HEK293T (cell line): ENCODE data around the gene HNRNPUL2.
A peak's percentile ranks its signal among the peaks of the same experiment; 100 is the strongest.
"Not testable (repeated sequence)": the region's sequence is repeated elsewhere in the genome, so short reads cannot be mapped to it uniquely, and the experiment has no call there.

Source experiments
- CTCF ChIA-PET: fragments of 350-600 bp; formaldehyde crosslinking; extraction: SDS; loops from one replicate; lab custom pipeline; 2021; ENCODE audit warnings: antibody characterized with exemption, inconsistent platforms; lab: Yijun Ruan, JAX
- POLR2A ChIA-PET: fragments of 350-600 bp; formaldehyde crosslinking; extraction: SDS; loops from one replicate; lab custom pipeline; 2020; ENCODE audit warnings: antibody characterized with exemption, inconsistent platforms; lab: Yijun Ruan, JAX
- DNase-seq: peaks from one replicate; pipeline ENCODE4 v3.0.0; 2012; ENCODE audit warnings: mixed read lengths; ENCODE audit errors: extremely low spot score
- ARNT ChIP-seq: fragments of 450-650 bp; IDR thresholded peaks from 2 replicates; pipeline ENCODE4 v1.6.1; 2017; ENCODE audit warnings: mild to moderate bottlenecking
- BHLHE40 ChIP-seq: fragments of 450-650 bp; IDR thresholded peaks from 2 replicates; pipeline ENCODE4 v1.6.1; 2016; ENCODE audit warnings: mild to moderate bottlenecking, moderate library complexity, borderline replicate concordance
- CTBP1 ChIP-seq: fragments of 450-650 bp; IDR thresholded peaks from 2 replicates; pipeline ENCODE4 v1.6.1; 2016; ENCODE audit warnings: borderline replicate concordance
- ELF4 ChIP-seq: fragments of 450-650 bp; IDR thresholded peaks from 2 replicates; pipeline ENCODE4 v1.6.1; 2017; ENCODE audit warnings: antibody characterized with exemption
- FOXA1 ChIP-seq: fragments of 450-650 bp; IDR thresholded peaks from 2 replicates; pipeline ENCODE4 v1.6.1; 2016; ENCODE audit warnings: mild to moderate bottlenecking
- FOXK2 ChIP-seq: fragments of 450-650 bp; IDR thresholded peaks from 2 replicates; pipeline ENCODE4 v1.6.1; 2016; ENCODE audit warnings: mild to moderate bottlenecking
- FOXM1 ChIP-seq: fragments of 450-650 bp; IDR thresholded peaks from 2 replicates; pipeline ENCODE4 v1.6.1; 2017; ENCODE audit warnings: mild to moderate bottlenecking, borderline replicate concordance
- HDGF ChIP-seq: fragments of 450-650 bp; IDR thresholded peaks from 2 replicates; pipeline ENCODE4 v1.6.1; 2017; ENCODE audit warnings: antibody characterized with exemption, borderline replicate concordance
- L3MBTL2 ChIP-seq: fragments of 450-650 bp; conservative IDR thresholded peaks from 2 replicates; pipeline ENCODE4 v1.6.1; 2016; ENCODE audit warnings: mild to moderate bottlenecking
- LEF1 ChIP-seq: fragments of 450-650 bp; IDR thresholded peaks from 2 replicates; pipeline ENCODE4 v1.6.1; 2017; ENCODE audit warnings: mild to moderate bottlenecking, borderline replicate concordance
- NFRKB ChIP-seq: fragments of 450-650 bp; IDR thresholded peaks from 2 replicates; pipeline ENCODE4 v1.6.1; 2016; ENCODE audit warnings: mild to moderate bottlenecking, moderate library complexity
- SP1 ChIP-seq: fragments of 450-650 bp; IDR thresholded peaks from 2 replicates; pipeline ENCODE4 v1.6.1; 2017
- SUZ12 ChIP-seq: fragments of 450-650 bp; IDR thresholded peaks from 2 replicates; pipeline ENCODE4 v1.6.1; 2016; ENCODE audit warnings: mild to moderate bottlenecking
- TARDBP ChIP-seq: fragments of 450-650 bp; IDR thresholded peaks from 2 replicates; pipeline ENCODE4 v1.6.1; 2016
- ZNF384 ChIP-seq: fragments of 450-650 bp; IDR thresholded peaks from 2 replicates; pipeline ENCODE4 v1.6.1; 2016
- TF ChIP-seq, protein P1 (sequence below): fragments of 450-650 bp; IDR thresholded peaks from 2 replicates; pipeline ENCODE4 v1.6.1; 2016

Gene HNRNPUL2

DNA sequence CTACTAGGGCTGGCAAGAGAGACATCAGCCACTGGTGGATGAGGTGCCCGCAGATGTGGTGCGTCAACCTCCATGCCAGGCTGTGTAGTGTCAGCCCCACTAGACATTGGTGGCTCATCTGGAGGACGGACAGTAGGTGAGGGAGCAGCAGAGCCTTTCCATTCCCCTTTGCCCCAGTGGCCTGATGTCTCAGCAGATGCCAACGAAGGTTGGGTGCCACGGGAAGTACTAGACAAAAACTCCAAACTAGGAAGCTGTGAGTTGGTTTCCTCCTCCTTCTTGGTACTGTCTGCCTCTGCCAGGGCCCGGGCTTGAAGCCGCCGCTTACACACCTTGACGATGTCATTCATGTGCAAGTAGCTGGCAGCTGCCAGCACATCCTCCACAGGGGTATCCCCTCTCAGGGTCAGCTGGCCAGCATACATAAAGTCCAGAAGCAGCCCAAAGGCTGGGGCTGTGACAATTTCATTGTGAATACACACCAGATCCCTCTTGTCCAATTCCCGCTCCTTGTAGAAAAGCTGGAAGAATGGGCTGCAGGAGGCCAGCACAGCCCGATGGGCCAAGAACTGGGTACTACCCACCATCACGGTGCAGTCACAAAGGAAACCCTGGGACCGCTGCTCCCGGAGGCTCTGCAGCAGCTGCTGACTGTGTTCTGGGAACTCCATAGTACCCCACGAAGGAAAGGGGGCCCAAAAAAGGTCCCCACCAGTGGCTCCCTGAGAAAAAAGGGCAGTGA is 25.9 kb upstream of the HNRNPUL2 start:
- DNase-seq: no peak
- ChIA-PET POLR2A (interaction anchor here (0.8 to 6.3 kb wide), 43 partner anchors 9 to 208 kb away, joined by 3 to 97 read pairs (median 5); partner anchors contain the start of genes B3GAT3, BSCL2, C11orf98 and CSKMT), CTCF (interaction anchor here (0.7 to 2.1 kb wide), 6 partner anchors 8 to 128 kb away, joined by 3 to 7 read pairs (median 3); partner anchors contain the start of genes POLR2G and TAF6L)
- TF ChIP-seq ARNT (no peak), BHLHE40 (no peak), SP1 (no peak), SUZ12 (no peak), ZNF384 (no peak), FOXA1 (no peak)
- TF ChIP-seq, protein P1, sequence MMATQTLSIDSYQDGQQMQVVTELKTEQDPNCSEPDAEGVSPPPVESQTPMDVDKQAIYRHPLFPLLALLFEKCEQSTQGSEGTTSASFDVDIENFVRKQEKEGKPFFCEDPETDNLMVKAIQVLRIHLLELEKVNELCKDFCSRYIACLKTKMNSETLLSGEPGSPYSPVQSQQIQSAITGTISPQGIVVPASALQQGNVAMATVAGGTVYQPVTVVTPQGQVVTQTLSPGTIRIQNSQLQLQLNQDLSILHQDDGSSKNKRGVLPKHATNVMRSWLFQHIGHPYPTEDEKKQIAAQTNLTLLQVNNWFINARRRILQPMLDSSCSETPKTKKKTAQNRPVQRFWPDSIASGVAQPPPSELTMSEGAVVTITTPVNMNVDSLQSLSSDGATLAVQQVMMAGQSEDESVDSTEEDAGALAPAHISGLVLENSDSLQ: no peak

DNA sequence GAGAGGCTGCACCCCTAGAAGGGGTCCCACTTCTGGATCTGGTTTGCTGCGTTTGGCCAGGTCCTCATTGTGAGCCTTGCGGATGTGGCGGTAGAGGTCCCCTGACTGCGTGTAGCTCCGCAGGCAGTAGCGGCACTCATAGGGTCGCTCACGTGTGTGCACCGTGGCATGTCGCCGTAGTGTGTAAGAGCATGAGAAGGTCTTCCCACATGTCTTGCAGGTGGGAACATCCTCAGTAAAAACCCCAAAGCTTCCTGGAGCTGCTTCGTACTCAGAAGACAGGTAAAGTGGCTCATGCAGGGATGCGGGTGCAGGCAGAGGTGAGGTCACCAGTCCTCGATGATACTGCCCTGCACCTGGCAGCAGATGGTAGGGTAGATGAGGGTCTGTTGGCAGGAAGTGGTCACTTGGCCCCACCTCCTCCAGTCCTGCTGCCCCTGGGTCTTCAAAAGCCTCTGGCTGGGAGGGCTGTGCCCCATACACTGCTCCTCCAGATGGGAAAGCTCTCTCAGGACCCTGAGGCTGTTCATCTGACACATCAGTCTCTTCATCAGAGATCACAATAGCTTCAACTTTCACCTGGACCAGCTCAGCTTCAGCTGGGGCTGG is 25.0 kb upstream of the HNRNPUL2 start:
- TF ChIP-seq HDGF (no peak), FOXM1 (no peak), BHLHE40 (no peak), FOXK2 (no peak), SUZ12 (no peak), LEF1 (no peak), L3MBTL2 (no peak), NFRKB (no peak), ZNF384 (no peak), SP1 (no peak), ELF4 (no peak), FOXA1 (no peak), CTBP1 (no peak), TARDBP (no peak), ARNT (no peak)
- TF ChIP-seq, protein P1: no peak
- ChIA-PET CTCF (no interaction called here), POLR2A (interaction anchor here (1.1 to 6.3 kb wide), 7 partner anchors 10 to 161 kb away, joined by 3 to 97 read pairs (median 17); partner anchors contain the start of genes HNRNPUL2, LBHD1, POLR2G and SLC3A2)
- DNase-seq: no peak

DNA sequence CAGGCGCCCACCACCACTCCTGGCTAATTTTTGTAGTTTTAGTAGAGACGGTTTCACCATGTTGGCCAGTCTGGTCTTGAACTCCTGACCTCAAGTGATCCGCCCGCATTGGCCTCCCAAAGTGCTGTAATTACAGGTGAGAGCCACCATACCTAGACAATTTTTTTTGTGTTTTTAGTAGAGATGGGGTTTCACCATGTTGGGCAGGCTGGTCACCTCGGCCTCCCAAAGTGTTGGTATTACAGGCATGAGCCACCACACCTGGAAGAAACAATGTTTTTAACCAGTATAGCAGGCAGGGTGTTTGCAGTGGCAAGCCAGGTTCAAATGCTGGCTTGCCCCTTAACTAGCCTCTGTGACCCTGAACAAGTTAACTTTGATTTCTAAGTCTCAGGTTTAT is 22.7 kb upstream of the HNRNPUL2 start:
- ChIA-PET CTCF (interaction anchor here (0.8 kb wide), 1 partner anchor 37 kb away, joined by 4 read pairs; no protein-coding TSS in a partner anchor), POLR2A (interaction anchor here (6.3 kb wide), 1 partner anchor 23 kb away, joined by 97 read pairs; the partner anchor contains the start of genes HNRNPUL2 and TTC9C)
- DNase-seq: not testable (repeated sequence)

DNA sequence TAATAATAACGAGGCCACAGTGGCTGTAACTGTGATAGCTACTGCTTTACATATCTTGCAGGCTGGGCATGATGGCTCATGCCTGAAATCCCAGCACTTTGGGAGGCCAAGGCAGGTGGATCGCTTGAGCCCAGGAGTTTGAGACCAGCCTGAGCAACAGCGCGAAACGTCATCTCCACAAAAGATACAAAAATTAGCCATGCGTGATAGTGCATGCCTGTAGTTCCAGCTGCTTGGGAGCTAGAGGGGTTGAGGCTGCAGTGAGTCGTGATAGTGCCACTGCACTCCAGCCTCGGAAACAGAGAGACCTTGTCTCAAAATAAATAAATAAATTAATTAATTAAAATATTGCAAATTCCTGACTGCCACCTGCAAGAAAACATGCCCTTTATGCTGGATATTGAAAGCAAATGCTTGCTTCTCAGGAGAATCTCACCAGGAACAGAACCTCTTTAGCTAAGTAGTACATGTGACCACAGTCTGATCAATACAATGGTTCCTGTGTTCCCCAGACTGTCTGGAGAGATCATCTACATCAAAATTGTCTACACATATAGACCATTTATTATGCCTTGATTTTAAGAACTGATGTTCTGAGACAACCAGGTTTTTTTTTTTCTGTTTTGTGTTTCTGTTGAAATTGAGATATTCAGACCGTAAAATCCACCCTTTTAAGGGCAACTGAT is 20.4 kb upstream of the HNRNPUL2 start:
- no peak for DNase-seq
- no peak for TF ChIP-seq FOXA1
- CTCF ChIA-PET: no interaction called here
- POLR2A ChIA-PET: interaction anchor here (0.7 to 2.7 kb wide), 6 partner anchors 10 to 195 kb away, joined by 3 to 11 read pairs (median 3); partner anchors contain the start of genes HNRNPUL2, POLR2G and TAF6L

DNA sequence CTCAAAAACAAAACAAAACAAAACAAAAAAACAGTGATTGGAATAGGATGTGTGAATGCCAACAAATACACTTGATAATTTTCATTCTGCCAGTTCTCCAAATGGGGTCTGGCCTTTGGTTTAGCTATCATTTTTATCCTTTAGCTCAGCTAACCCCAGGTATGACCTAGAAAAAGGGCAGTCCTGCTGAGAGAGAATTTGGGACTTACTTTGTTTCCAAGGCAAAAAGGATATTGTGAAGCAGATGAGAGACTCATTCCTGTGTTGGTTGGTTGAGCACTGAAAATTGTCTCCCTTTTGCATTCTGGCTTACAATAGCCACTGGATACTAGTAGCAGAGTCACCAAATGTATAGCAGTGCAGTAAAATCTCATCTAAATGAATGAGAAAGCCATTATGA is 9.9 kb upstream of the HNRNPUL2 start:
- CTCF ChIA-PET: no interaction called here
- no peak for TF ChIP-seq LEF1
- no peak for TF ChIP-seq ARNT
- TF ChIP-seq HDGF: no peak
- TF ChIP-seq SP1: no peak
- TF ChIP-seq CTBP1: no peak
- POLR2A ChIA-PET: no interaction called here
- no peak for DNase-seq

DNA sequence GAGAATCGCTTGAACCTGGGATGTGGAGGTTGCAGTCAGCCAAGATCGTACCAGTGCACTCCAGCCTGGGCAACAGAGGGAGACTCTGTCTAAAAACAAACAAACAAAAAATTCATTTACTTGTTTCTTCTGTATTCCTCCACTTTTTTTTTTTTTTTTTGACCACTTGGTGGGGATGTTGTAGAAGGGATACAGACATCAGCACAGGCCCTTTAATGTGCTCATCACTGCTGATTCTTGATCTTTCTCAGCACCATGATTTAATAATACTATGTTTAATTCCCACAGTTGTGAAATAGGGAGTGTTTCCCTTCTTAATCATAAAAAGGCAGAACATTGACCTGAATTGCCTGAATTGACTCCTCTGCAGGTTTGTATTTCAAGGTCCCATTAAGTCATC is 5.6 kb upstream of the HNRNPUL2 start:
- TF ChIP-seq ZNF384: 0 out of 2 replicates have a peak, but pooled peaks have one; percentile 25
- TF ChIP-seq SP1: no peak
- no peak for DNase-seq
- ChIA-PET POLR2A (no interaction called here), CTCF (interaction anchor here (0.6 kb wide), 2 partner anchors 44 to 49 kb away, joined by 4 to 9 read pairs; partner anchors contain the start of gene LRRN4CL)

DNA sequence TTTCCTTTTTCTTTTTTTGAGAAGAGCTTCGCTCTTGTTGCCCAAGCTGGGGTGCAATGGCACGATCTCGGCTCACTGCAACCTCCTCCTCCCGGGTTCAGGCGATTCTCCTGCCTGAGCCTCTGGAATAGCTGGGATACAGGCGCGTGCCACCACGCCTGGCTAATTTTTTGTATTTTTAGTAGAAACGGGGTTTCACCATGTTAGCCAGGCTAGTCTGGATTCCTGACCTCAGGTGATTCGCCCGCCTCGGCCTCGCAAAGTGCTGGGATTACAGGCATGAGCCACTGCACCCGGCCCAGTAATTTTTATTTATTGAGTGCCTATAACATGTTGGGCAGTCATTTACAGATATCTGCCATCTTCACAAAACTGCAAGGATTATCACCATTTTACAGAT is 2.8 kb upstream of the HNRNPUL2 start:
- CTCF ChIA-PET, DNase-seq: not testable (repeated sequence)
- POLR2A ChIA-PET: interaction anchor here (0.6 to 7.7 kb wide), 6 partner anchors 14 to 126 kb away, joined by 3 to 97 read pairs (median 8); partner anchors contain the start of genes TAF6L and ZBTB3
